A549 (cell line): ENCODE measurements around the gene HINT3. TPM values are rescaled to one million over a fixed set of nuclear protein-coding genes. Genes with fewer than 3 reads are reported as not detected.

ENCODE experiments used
- ATAC-seq, 2 experiments: fragments of 200-7000 bp in 1 of 2; fragments of >200 bp in 1 of 2; cut with Nextera tagmentation in 1 of 2; cut with Tn5 transposase in 1 of 2; 3 replicates each; pipeline versions ENCODE4 v1.8.0 to v1.9.1; 2018 to 2020; ENCODE audit warnings: mild to moderate bottlenecking in 1 of 2, moderate library complexity in 1 of 2
- CTCF ChIA-PET: fragments of 300-600 bp; sonication (Branson Sonifier 250); formaldehyde crosslinking; extraction: SDS; loops from one replicate; lab custom pipeline; 2021; ENCODE audit warnings: antibody characterized with exemption, inconsistent platforms; lab: Yijun Ruan, JAX
- POLR2A ChIA-PET: fragments of 350-600 bp; formaldehyde crosslinking; extraction: SDS; loops from one replicate; lab custom pipeline; 2021; ENCODE audit warnings: antibody characterized with exemption, inconsistent platforms; lab: Yijun Ruan, JAX
- DNase-seq, 2 experiments: peaks; one replicate each; pipeline versions ENCODE4 v3.0.0 to v3.0.0-alpha.2; 2011 to 2016; ENCODE audit warnings: low read depth in 1 of 2, low spot score in 1 of 2
- FAIRE-seq: peaks from 2 replicates; lab custom pipeline; 2011; peaks lifted over from hg19 to GRCh38; lab: Jason Lieb, UNC
- H3K27ac ChIP-seq, 2 experiments: fragments of >200 bp; sonication (Bioruptor Twin); formaldehyde crosslinking; 3 replicates each; pipeline ENCODE4 v1.5.1; 2016 to 2017
- H3K4me1 ChIP-seq: fragments of >200 bp; sonication (Bioruptor Twin); formaldehyde crosslinking; 3 replicates; pipeline ENCODE4 v1.6.1; 2016
- H3K4me2 ChIP-seq: fragments of >200 bp; sonication (Bioruptor Twin); formaldehyde crosslinking; 3 replicates; pipeline ENCODE4 v1.6.1; 2016
- H3K4me3 ChIP-seq: fragments of >200 bp; sonication (Bioruptor Twin); formaldehyde crosslinking; 3 replicates; pipeline ENCODE4 v1.5.1; 2016
- H3K9me3 ChIP-seq: fragments of >200 bp; sonication (Bioruptor Twin); formaldehyde crosslinking; 3 replicates; pipeline ENCODE4 v1.6.1; 2016
- CHD4 ChIP-seq: fragments of 200-600 bp; sonication (generic); IDR thresholded peaks from 2 replicates; pipeline ENCODE4 v1.6.1; 2016; ENCODE audit warnings: antibody characterized with exemption, mild to moderate bottlenecking, borderline replicate concordance
- E2F6 ChIP-seq: IDR thresholded peaks from 2 replicates; pipeline ENCODE4 v1.6.1; 2012; ENCODE audit warnings: low read depth, borderline replicate concordance
- EHF ChIP-seq: fragments of 250-450 bp; sonication (Bioruptor Pico); IDR thresholded peaks from 2 replicates; pipeline ENCODE4 v1.5.0; 2020; ENCODE audit warnings: mild to moderate bottlenecking
- ELK1 ChIP-seq: fragments of 150-350 bp; IDR thresholded peaks from 2 replicates; pipeline ENCODE4 v1.6.1; 2014; ENCODE audit warnings: low read depth, mild to moderate bottlenecking, low read length
- FOXS1 ChIP-seq: fragments of 250-450 bp; sonication (Bioruptor Pico); IDR thresholded peaks from 2 replicates; pipeline ENCODE4 v1.5.0; 2020; ENCODE audit warnings: mild to moderate bottlenecking, moderate library complexity
- HDAC2 ChIP-seq: fragments of 200-600 bp; sonication (generic); IDR thresholded peaks from 2 replicates; pipeline ENCODE4 v1.6.1; 2016
- HES2 ChIP-seq: fragments of >200 bp; sonication (Bioruptor Twin); formaldehyde crosslinking; IDR thresholded peaks from 2 replicates; pipeline ENCODE4 v1.6.1; 2016
- HEYL ChIP-seq: fragments of 250-450 bp; sonication (Bioruptor Pico); IDR thresholded peaks from 2 replicates; pipeline ENCODE4 v1.8.0; 2021; ENCODE audit warnings: mild to moderate bottlenecking, moderate library complexity
- HMGXB4 ChIP-seq: fragments of 250-450 bp; sonication (Bioruptor Pico); IDR thresholded peaks from 2 replicates; pipeline ENCODE4 v1.5.0; 2021; ENCODE audit warnings: mild to moderate bottlenecking, moderate library complexity, borderline replicate concordance
- HOXB5 ChIP-seq: fragments of 250-450 bp; sonication (Bioruptor Pico); IDR thresholded peaks from 2 replicates; pipeline ENCODE4 v1.5.0; 2020; ENCODE audit warnings: mild to moderate bottlenecking, moderate library complexity
- JUN ChIP-seq, 2 experiments: fragments of >200 bp; sonication (Bioruptor Twin); formaldehyde crosslinking; IDR thresholded peaks; 2 replicates in 1 of 2; 3 replicates in 1 of 2; pipeline ENCODE4 v1.6.1; 2016 to 2017
- MAZ ChIP-seq: fragments of 150-350 bp; IDR thresholded peaks from 2 replicates; pipeline ENCODE4 v1.6.1; 2014; ENCODE audit warnings: antibody characterized with exemption, low read depth, low read length, borderline replicate concordance
- PHF8 ChIP-seq: fragments of 200-600 bp; sonication (generic); IDR thresholded peaks from 2 replicates; pipeline ENCODE4 v1.6.1; 2016; ENCODE audit warnings: low read depth, mild to moderate bottlenecking, antibody characterized with exemption, moderate library complexity, borderline replicate concordance
- RAD21 ChIP-seq, 2 experiments: fragments of >200 bp in 1 of 2; sonication (Bioruptor Twin) in 1 of 2; formaldehyde crosslinking in 1 of 2; IDR thresholded peaks in 1 of 2; conservative IDR thresholded peaks in 1 of 2; 2 replicates in 1 of 2; 3 replicates in 1 of 2; pipeline ENCODE4 v1.6.1; 2012 to 2018; ENCODE audit warnings: inconsistent platforms in 1 of 2
- RCOR1 ChIP-seq: fragments of 150-350 bp; IDR thresholded peaks from 2 replicates; pipeline ENCODE4 v1.6.1; 2014; ENCODE audit warnings: antibody characterized with exemption, low read length, low read depth
- REST ChIP-seq: fragments of 200-600 bp; sonication (generic); IDR thresholded peaks from 2 replicates; pipeline ENCODE4 v1.6.1; 2016; ENCODE audit warnings: antibody characterized with exemption, mild to moderate bottlenecking, moderate library complexity
- SMC3 ChIP-seq: fragments of >200 bp; sonication (Bioruptor Twin); formaldehyde crosslinking; IDR thresholded peaks from 3 replicates; pipeline ENCODE4 v1.6.1; 2018; ENCODE audit warnings: inconsistent platforms
- SREBF2 ChIP-seq: fragments of 450-650 bp; IDR thresholded peaks from 2 replicates; pipeline ENCODE4 v1.6.1; 2014; ENCODE audit warnings: mild to moderate bottlenecking, moderate library complexity
- TP53 ChIP-seq: fragments of 250-450 bp; sonication (Bioruptor Pico); IDR thresholded peaks from 2 replicates; pipeline ENCODE4 v1.5.0; 2021; ENCODE audit warnings: mild to moderate bottlenecking, moderate library complexity
- ZC3H11A ChIP-seq: fragments of 450-650 bp; IDR thresholded peaks from 2 replicates; pipeline ENCODE4 v1.6.1; 2014; ENCODE audit warnings: antibody characterized with exemption, mild to moderate bottlenecking
- WGBS: methylation state at CpG from one replicate; pipeline ENCODE4 v1.1.6; 2017; ENCODE audit errors: missing lambda C conversion rate; 5-methylcytosine and 5-hydroxymethylcytosine counted together
- polyA plus RNA-seq, 4 experiments: library from polyadenylated mRNA; depleted of rRNA in 3 of 4; stranded (reverse); fragments of >200 nt; fragmentation: RNase III in 1 of 4; extraction: RNeasy Plus Mini Kit Qiagen cat#74134 plus additional on column Dnase treatment in 1 of 4; gene quantifications; 2 replicates in 3 of 4; 3 replicates in 1 of 4; pipeline ENCODE4 v1.2.3, GENCODE V29; 2011 to 2017

The HINT3 gene
- polyA plus RNA-seq, 2 of the 4 experiments (the other 2 are of a cell fraction), result 4.7 to 13.0 TPM

GRCh38 chr6:125979101-125979500 lies 22.5 kb downstream of the HINT3 start:
- H3K4me2 ChIP-seq, result no peak overlapping the region

GRCh38 chr6:125981571-125982185 lies 25.1 kb downstream of the HINT3 start:
- ChIA-PET POLR2A (no interaction called here), CTCF (interaction anchor here (0.9 to 2.3 kb wide), 4 partner anchors 25 to 668 kb away, joined by 4 to 7 read pairs (median 5); partner anchors contain the start of gene HINT3)
- H3K27ac ChIP-seq, result no peak overlapping the region
- no peak overlapping the region for H3K4me2 ChIP-seq
- ATAC-seq (no peak), DNase-seq (no peak), FAIRE-seq (no peak)
- H3K4me3 ChIP-seq, result no peak overlapping the region
- H3K9me3 ChIP-seq, result no peaks in the 10 kb centered on the region
- WGBS, result 90% methylated on average over 2 of the region's 2 CpGs
- TF ChIP-seq ZC3H11A (no peak), SMC3 (no peak), JUN (IDR thresholded peaks at IDR 0.05) (no peak), RCOR1 (no peak), ELK1 (no peak), HES2 (no peak), SREBF2 (no peak), EHF (CRISPR knock-in tag) (no peak), HOXB5 (no peak), HDAC2 (no peak), HEYL (no peak)
- H3K4me1 ChIP-seq, result peaks cover 26% of the 10 kb centered on the region

More at GRCh38 chr6:125979101-125979500, 22.5 kb downstream of the HINT3 start:
- no peak for FAIRE-seq
- WGBS, result 43% methylated on average over 3 of the region's 3 CpGs
- no peak for ATAC-seq
- peaks cover 12% of the 10 kb centered on the region for H3K4me1 ChIP-seq
- ChIA-PET CTCF (interaction anchor here (1.4 kb wide), 1 partner anchor 25 kb away, joined by 3 read pairs; no protein-coding TSS in a partner anchor), POLR2A (no interaction called here)
- DNase-seq, result no peak
- H3K9me3 ChIP-seq, result no peaks in the 10 kb centered on the region
- no peak overlapping the region for H3K4me3 ChIP-seq
- no peak for TF ChIP-seq FOXS1 (CRISPR knock-in tag)
- no peak for TF ChIP-seq REST
- no peak for TF ChIP-seq PHF8
- TF ChIP-seq EHF (CRISPR knock-in tag), result no peak
- TF ChIP-seq E2F6, result no peak
- no peak for TF ChIP-seq HMGXB4
- no peak for TF ChIP-seq HEYL
- TF ChIP-seq RAD21 (conservative IDR thresholded peaks at IDR 0.05 in 1 of 2, IDR thresholded peaks at IDR 0.05 in 1 of 2), result no peak
- no peak for TF ChIP-seq MAZ
- no peak for TF ChIP-seq HDAC2
- TF ChIP-seq TP53 (CRISPR knock-in tag), result no peak
- no peak for TF ChIP-seq CHD4
- no peak overlapping the region for H3K27ac ChIP-seq
